HCT116 (cell line): ENCODE results near the gene BCAN. TPM values are rescaled to one million over a fixed set of nuclear protein-coding genes. Genes with fewer than 3 reads are reported as not detected.

Experiments
- ATAC-seq: fragments of 200-7000 bp; cut with Tn5 transposase; 2 replicates; pipeline ENCODE4 v1.9.1; 2020; ENCODE audit warnings: mild to moderate bottlenecking, moderate library complexity
- BruUV-seq: library from RNA; stranded (reverse); fragments of 400-500 nt; replicated peaks from 2 replicates; lab custom pipeline; 2021; lab: Mats Ljungman, UMichigan
- CTCF ChIA-PET: fragments of 300-600 bp; sonication (Branson Sonifier 250); formaldehyde crosslinking; loops from one replicate; lab custom pipeline; 2021; ENCODE audit warnings: antibody characterized with exemption; lab: Charles Lee
- POLR2A ChIA-PET: fragments of 300-600, 350-600 bp; sonication (Branson Sonifier 250); formaldehyde crosslinking; loops from one replicate; lab custom pipeline; 2021; ENCODE audit warnings: antibody characterized with exemption; lab: Charles Lee
- RAD21 ChIA-PET, 2 experiments: fragments of 300-600 bp; sonication (Branson Sonifier 250); formaldehyde crosslinking; loops; one replicate each; lab custom pipeline; 2023; ENCODE audit warnings: low total read pairs in 2 of 2; ENCODE audit not compliant: uncharacterized antibody in 2 of 2, unreplicated experiment in 2 of 2, low non-redundant PET in 1 of 2; lab: Charles Lee
- DNase-seq: peaks from one replicate; pipeline ENCODE4 v3.0.0-alpha.2; 2010; ENCODE audit warnings: low read depth, low spot score
- H2AFZ ChIP-seq: fragments of 200-600 bp; shearing (Covaris generic), sonication (generic); 2 replicates; pipeline ENCODE4 v1.6.1; 2017; ENCODE audit warnings: low read depth, mixed run types, mixed read lengths, antibody characterized with exemption, low read length; ENCODE audit not compliant: poor library complexity, severe bottlenecking
- H3K27ac ChIP-seq: 2 replicates; pipeline ENCODE4 v1.5.1; 2012; ENCODE audit warnings: low read depth, low read length
- H3K27me3 ChIP-seq: fragments of 200-600 bp; sonication (generic); 2 replicates; pipeline ENCODE4 v1.6.1; 2016; ENCODE audit warnings: mixed run types, low read length, mixed read lengths; ENCODE audit not compliant: insufficient read depth
- H3K36me3 ChIP-seq, 2 experiments: fragments of 200-500 bp in 1 of 2; fragments of 200-600 bp in 1 of 2; sonication (Bioruptor generic) in 1 of 2; sonication (generic) in 1 of 2; 2 replicates each; pipeline versions ENCODE4 v1.5.1 to v1.6.1; 2014 to 2016; ENCODE audit warnings: low read length in 2 of 2, inconsistent platforms in 1 of 2, mixed read lengths in 1 of 2, mixed run types in 1 of 2; ENCODE audit not compliant: insufficient read depth in 2 of 2, control insufficient read depth in 1 of 2
- H3K4me1 ChIP-seq, 2 experiments: fragments of 200-600 bp in 1 of 2; sonication (generic) in 1 of 2; 2 replicates each; pipeline versions ENCODE4 v1.5.1 to v1.6.1; 2012 to 2017; ENCODE audit warnings: low read length in 2 of 2, inconsistent platforms in 1 of 2, mild to moderate bottlenecking in 1 of 2, mixed read lengths in 1 of 2, mixed run types in 1 of 2, moderate library complexity in 1 of 2; ENCODE audit not compliant: insufficient read depth in 2 of 2, control insufficient read depth in 1 of 2
- H3K4me2 ChIP-seq: fragments of 200-600 bp; sonication (generic); 2 replicates; pipeline ENCODE4 v1.6.1; 2017; ENCODE audit warnings: mixed run types, low read length, mixed read lengths
- H3K4me3 ChIP-seq, 2 experiments: fragments of 200-600 bp in 1 of 2; sonication (generic) in 1 of 2; replicated peaks in 1 of 2; 2 replicates each; pipeline ENCODE4 v1.5.1; 2011 to 2016; ENCODE audit warnings: low read length in 2 of 2, control low read depth in 1 of 2, low read depth in 1 of 2, mild to moderate bottlenecking in 1 of 2, mixed read lengths in 1 of 2, mixed run types in 1 of 2
- H3K79me2 ChIP-seq: fragments of 200-600 bp; sonication (generic); 2 replicates; pipeline ENCODE4 v1.6.1; 2017; ENCODE audit warnings: mild to moderate bottlenecking, mixed run types, low read length, moderate library complexity, mixed read lengths; ENCODE audit not compliant: insufficient read depth
- H3K9ac ChIP-seq: fragments of 200-600 bp; sonication (generic); 2 replicates; pipeline ENCODE4 v1.6.1; 2016; ENCODE audit warnings: low read length, mixed read lengths
- H3K9me2 ChIP-seq: fragments of 200-600 bp; sonication (generic), shearing (Covaris generic); 2 replicates; pipeline ENCODE4 v1.6.1; 2017; ENCODE audit warnings: mixed run types, mild to moderate bottlenecking, moderate library complexity; ENCODE audit not compliant: insufficient read depth
- H3K9me3 ChIP-seq, 2 experiments: fragments of 200-500 bp in 1 of 2; fragments of 200-600 bp in 1 of 2; sonication (Bioruptor generic) in 1 of 2; sonication (generic) in 1 of 2; 2 replicates each; pipeline ENCODE4 v1.6.1; 2014 to 2017; ENCODE audit warnings: low read length in 2 of 2, mixed read lengths in 2 of 2, inconsistent platforms in 1 of 2, low read depth in 1 of 2, mild to moderate bottlenecking in 1 of 2, mixed run types in 1 of 2, moderate library complexity in 1 of 2; ENCODE audit not compliant: control insufficient read depth in 1 of 2, insufficient read depth in 1 of 2
- H4K20me1 ChIP-seq: fragments of 200-600 bp; sonication (generic), shearing (Covaris generic); 2 replicates; pipeline ENCODE4 v1.6.1; 2017; ENCODE audit warnings: mixed run types, mild to moderate bottlenecking, moderate library complexity; ENCODE audit not compliant: insufficient read depth
- EGR1 ChIP-seq: IDR thresholded peaks from 2 replicates; pipeline ENCODE4 v1.6.1; 2012; ENCODE audit warnings: low read depth
- ELF1 ChIP-seq: IDR thresholded peaks from 2 replicates; pipeline ENCODE4 v1.6.1; 2012; ENCODE audit warnings: low read depth, borderline replicate concordance
- EZH2phosphoT487 ChIP-seq: fragments of 200-600 bp; IDR thresholded peaks from 2 replicates; pipeline ENCODE4 v1.6.1; 2018; ENCODE audit warnings: antibody characterized with exemption, borderline replicate concordance
- MAX ChIP-seq: IDR thresholded peaks from 2 replicates; pipeline ENCODE4 v1.6.1; 2012
- POLR2A ChIP-seq: IDR thresholded peaks from 2 replicates; pipeline ENCODE4 v1.7.0; 2011; ENCODE audit warnings: borderline replicate concordance; ENCODE audit not compliant: insufficient read depth, insufficient read length; ENCODE audit errors: extremely low read depth
- RAD21 ChIP-seq: IDR thresholded peaks from 2 replicates; pipeline ENCODE4 v1.6.1; 2012; ENCODE audit warnings: low read depth, mild to moderate bottlenecking
- SIN3A ChIP-seq: IDR thresholded peaks from 2 replicates; pipeline ENCODE4 v1.6.1; 2012; ENCODE audit warnings: low read depth
- SP1 ChIP-seq: IDR thresholded peaks from 2 replicates; pipeline ENCODE4 v1.6.1; 2012; ENCODE audit warnings: low read depth
- SRF ChIP-seq: IDR thresholded peaks from 2 replicates; pipeline ENCODE4 v1.6.1; 2012; ENCODE audit warnings: low read depth
- TCF7L2 ChIP-seq: IDR thresholded peaks from 2 replicates; pipeline ENCODE4 v1.7.0; 2011; ENCODE audit warnings: borderline replicate concordance, inconsistent platforms; ENCODE audit not compliant: insufficient read depth, insufficient read length; ENCODE audit errors: extremely low read depth
- ZBTB33 ChIP-seq: IDR thresholded peaks from 2 replicates; pipeline ENCODE4 v1.6.1; 2011; ENCODE audit warnings: mild to moderate bottlenecking, low read length, moderate library complexity; ENCODE audit not compliant: insufficient replicate concordance; ENCODE audit errors: extremely low read depth
- ZFX ChIP-seq: fragments of 450-650 bp; IDR thresholded peaks from 2 replicates; pipeline ENCODE4 v1.6.1; 2017
- intact Hi-C: fragments of 100-400 bp; cut with micrococcal nuclease; formaldehyde crosslinking; loops from 2 replicates; pipeline ENCODE4 v1.10.0; 2022
- total RNA-seq: library from RNA; stranded (reverse); gene quantifications from one replicate; pipeline ENCODE4 v1.2.1, GENCODE V29; 2021; ENCODE audit not compliant: unreplicated experiment
- TF ChIP-seq, protein P1 (sequence below): IDR thresholded peaks from 2 replicates; pipeline ENCODE4 v1.6.1; 2012
- TF ChIP-seq, protein P2 (sequence below), 3 experiments: fragments of 200-600 bp in 1 of 3; sonication (generic) in 1 of 3; IDR thresholded peaks in 2 of 3; conservative IDR thresholded peaks in 1 of 3; 2 replicates each; pipeline ENCODE4 v1.5.1; 2012 to 2017; ENCODE audit warnings: low read depth in 2 of 3, low read length in 2 of 3, antibody characterized with exemption in 1 of 3, borderline replicate concordance in 1 of 3, control low read depth in 1 of 3, mild to moderate bottlenecking in 1 of 3, mixed read lengths in 1 of 3, mixed run types in 1 of 3, moderate library complexity in 1 of 3; ENCODE audit not compliant: insufficient read depth in 1 of 3

The BCAN gene
- total RNA-seq, 1 experiment from 2014 or later, result not detected

DNA sequence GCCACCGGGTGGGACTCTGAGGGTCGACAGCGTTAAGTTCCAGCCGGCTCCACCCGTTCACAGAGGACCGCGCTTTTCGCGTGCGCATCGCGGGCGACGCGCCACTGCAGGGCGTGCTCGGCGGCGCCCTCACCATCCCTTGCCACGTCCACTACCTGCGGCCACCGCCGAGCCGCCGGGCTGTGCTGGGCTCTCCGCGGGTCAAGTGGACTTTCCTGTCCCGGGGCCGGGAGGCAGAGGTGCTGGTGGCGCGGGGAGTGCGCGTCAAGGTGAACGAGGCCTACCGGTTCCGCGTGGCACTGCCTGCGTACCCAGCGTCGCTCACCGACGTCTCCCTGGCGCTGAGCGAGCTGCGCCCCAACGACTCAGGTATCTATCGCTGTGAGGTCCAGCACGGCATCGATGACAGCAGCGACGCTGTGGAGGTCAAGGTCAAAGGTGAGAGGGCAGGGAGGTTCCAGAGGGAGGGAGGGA, 4.9 kb downstream of the BCAN start (continued):
- TF ChIP-seq SIN3A (no peak), ZBTB33 (no peak)
- TF ChIP-seq, protein P1, sequence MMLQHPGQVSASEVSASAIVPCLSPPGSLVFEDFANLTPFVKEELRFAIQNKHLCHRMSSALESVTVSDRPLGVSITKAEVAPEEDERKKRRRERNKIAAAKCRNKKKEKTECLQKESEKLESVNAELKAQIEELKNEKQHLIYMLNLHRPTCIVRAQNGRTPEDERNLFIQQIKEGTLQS, result no peak

DNA sequence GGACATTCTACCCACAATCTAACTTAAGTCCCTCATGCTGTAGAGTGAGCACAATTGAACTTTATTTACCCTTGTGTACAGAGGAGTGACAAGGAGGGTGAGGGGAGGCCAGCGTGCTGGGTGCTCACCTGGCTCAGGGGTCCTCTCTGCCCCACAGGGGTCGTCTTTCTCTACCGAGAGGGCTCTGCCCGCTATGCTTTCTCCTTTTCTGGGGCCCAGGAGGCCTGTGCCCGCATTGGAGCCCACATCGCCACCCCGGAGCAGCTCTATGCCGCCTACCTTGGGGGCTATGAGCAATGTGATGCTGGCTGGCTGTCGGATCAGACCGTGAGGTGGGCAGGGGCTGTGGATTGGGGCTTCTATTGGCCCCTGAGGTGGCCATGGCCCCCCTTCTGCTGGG, 5.4 kb downstream of the BCAN start:
- Histone ChIP-seq H3K4me3 (no peak overlapping the region), H3K36me3 (peaks cover 43 to 80% of the 10 kb centered on the region in 2 experiments), H3K4me2 (no peak overlapping the region), H3K27me3 (no peaks in the 10 kb centered on the region), H4K20me1 (no peaks in the 10 kb centered on the region), H3K9me3 (no peaks in the 10 kb centered on the region), H3K27ac (no peak overlapping the region), H3K9ac (no peak overlapping the region), H3K4me1 (no peaks in the 10 kb centered on the region), H2AFZ (no peak overlapping the region)
- no peak for ATAC-seq
- ChIA-PET CTCF (no interaction called here), POLR2A (no interaction called here), RAD21 (no interaction called here)
- DNase-seq, result no peak
- intact Hi-C loops, result no loop called here
- TF ChIP-seq RAD21 (no peak), SP1 (no peak), POLR2A (no peak), ELF1 (no peak), EGR1 (no peak), SIN3A (no peak), EZH2phosphoT487 (no peak), SRF (no peak), ZFX (no peak), MAX (no peak), ZBTB33 (no peak), TCF7L2 (no peak)
- TF ChIP-seq, protein P2, sequence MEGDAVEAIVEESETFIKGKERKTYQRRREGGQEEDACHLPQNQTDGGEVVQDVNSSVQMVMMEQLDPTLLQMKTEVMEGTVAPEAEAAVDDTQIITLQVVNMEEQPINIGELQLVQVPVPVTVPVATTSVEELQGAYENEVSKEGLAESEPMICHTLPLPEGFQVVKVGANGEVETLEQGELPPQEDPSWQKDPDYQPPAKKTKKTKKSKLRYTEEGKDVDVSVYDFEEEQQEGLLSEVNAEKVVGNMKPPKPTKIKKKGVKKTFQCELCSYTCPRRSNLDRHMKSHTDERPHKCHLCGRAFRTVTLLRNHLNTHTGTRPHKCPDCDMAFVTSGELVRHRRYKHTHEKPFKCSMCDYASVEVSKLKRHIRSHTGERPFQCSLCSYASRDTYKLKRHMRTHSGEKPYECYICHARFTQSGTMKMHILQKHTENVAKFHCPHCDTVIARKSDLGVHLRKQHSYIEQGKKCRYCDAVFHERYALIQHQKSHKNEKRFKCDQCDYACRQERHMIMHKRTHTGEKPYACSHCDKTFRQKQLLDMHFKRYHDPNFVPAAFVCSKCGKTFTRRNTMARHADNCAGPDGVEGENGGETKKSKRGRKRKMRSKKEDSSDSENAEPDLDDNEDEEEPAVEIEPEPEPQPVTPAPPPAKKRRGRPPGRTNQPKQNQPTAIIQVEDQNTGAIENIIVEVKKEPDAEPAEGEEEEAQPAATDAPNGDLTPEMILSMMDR (IDR thresholded peaks at IDR 0.05 in 2 of 3, conservative IDR thresholded peaks at IDR 0.05 in 1 of 3; ENCODE audit: borderline replicate concordance in 1 of 3, insufficient read depth in 1 of 3, low read depth in 2 of 3, low read length in 2 of 3), result no peak
- TF ChIP-seq, all 23 proteins: peak for 0
- Histone ChIP-seq H3K9me2 (no peaks in the 10 kb centered on the region), H3K79me2 (peaks cover 44% of the 10 kb centered on the region)
- BruUV-seq, result no TSS peak
